ENCODE results near the gene RCBTB2. TPM values are rescaled to one million over a fixed set of nuclear protein-coding genes. Genes with fewer than 3 reads are reported as not detected.

The RCBTB2 gene
- total RNA-seq, 4 donors from 2014 or later = 1.7 to 9.1 (median 7.6) TPM

- Histone ChIP-seq H3K4me1 (no peaks in the 10 kb centered on the region), H3K36me3 (no peaks in the 10 kb centered on the region), H3K27me3 (no peaks in the 10 kb centered on the region), H3K9me3 (no peaks in the 10 kb centered on the region), H3K27ac (no peak overlapping the region), H3K4me3 (no peak overlapping the region)
- ATAC-seq = no peak
- TF ChIP-seq POLR2A (IDR thresholded peaks at IDR 0.05) = no peak
- TF ChIP-seq CTCF (IDR thresholded peaks at IDR 0.05 in 4 of 5, conservative IDR thresholded peaks at IDR 0.05 in 1 of 5) = no peak
- in situ Hi-C loops (cut with MboI; ENCODE audit: low sequenced_read_pairs in 4 of 4) (no loop called here), intact Hi-C loops (cut with DNase I; ENCODE audit: low total_unique reads) (no loop called here)
- no peak for DNase-seq
Observed at GRCh38 chr13:48559638-48560320, 26.9 kb upstream of the RCBTB2 start.

- DNase-seq (no peak), ATAC-seq (no peak)
- TF ChIP-seq POLR2A (IDR thresholded peaks at IDR 0.05) (no peak), CTCF (IDR thresholded peaks at IDR 0.05 in 4 of 5, conservative IDR thresholded peaks at IDR 0.05 in 1 of 5) (no peak)
- Histone ChIP-seq H3K9me3 (no peaks in the 10 kb centered on the region), H3K27me3 (no peaks in the 10 kb centered on the region), H3K27ac (no peak overlapping the region), H3K4me3 (no peak overlapping the region), H3K36me3 (no peaks in the 10 kb centered on the region), H3K4me1 (no peaks in the 10 kb centered on the region)
- in situ Hi-C loops (cut with MboI; ENCODE audit: low sequenced_read_pairs in 4 of 4) = no loop called here
- intact Hi-C loops (cut with DNase I; ENCODE audit: low total_unique reads) = no loop called here
Observed at GRCh38 chr13:48556817-48557216, 23.9 kb upstream of the RCBTB2 start.

GRCh38 chr13:48555441-48555840, 22.6 kb upstream of the RCBTB2 start:
- intact Hi-C loops (cut with DNase I; ENCODE audit: low total_unique reads) = no loop called here

GRCh38 chr13:48551329-48551728, 18.4 kb upstream of the RCBTB2 start:
- ATAC-seq = no peak
- in situ Hi-C loops (cut with MboI; ENCODE audit: low sequenced_read_pairs in 4 of 4) (no loop called here), intact Hi-C loops (cut with DNase I; ENCODE audit: low total_unique reads) (no loop called here)
- no peak for TF ChIP-seq CTCF (IDR thresholded peaks at IDR 0.05 in 4 of 5, conservative IDR thresholded peaks at IDR 0.05 in 1 of 5)
- DNase-seq = no peak
- Histone ChIP-seq H3K4me3 (no peak overlapping the region), H3K27me3 (no peaks in the 10 kb centered on the region), H3K4me1 (no peaks in the 10 kb centered on the region), H3K9me3 (peaks cover 0 to 5% (median 0%) of the 10 kb centered on the region in 3 donors), H3K27ac (no peak overlapping the region), H3K36me3 (no peaks in the 10 kb centered on the region)

More at GRCh38 chr13:48555441-48555840, 22.6 kb upstream of the RCBTB2 start:
- no peaks in the 10 kb centered on the region for H3K36me3 ChIP-seq
- in situ Hi-C loops (cut with MboI; ENCODE audit: low sequenced_read_pairs in 4 of 4) = no loop called here
- no peaks in the 10 kb centered on the region for H3K27me3 ChIP-seq
- peaks cover 0 to 5% (median 0%) of the 10 kb centered on the region in 3 donors for H3K9me3 ChIP-seq
- TF ChIP-seq CTCF (IDR thresholded peaks at IDR 0.05 in 4 of 5, conservative IDR thresholded peaks at IDR 0.05 in 1 of 5) (no peak), POLR2A (IDR thresholded peaks at IDR 0.05) (no peak)
- no peak overlapping the region for H3K27ac ChIP-seq
- no peaks in the 10 kb centered on the region for H3K4me1 ChIP-seq
- DNase-seq = no peak
- H3K4me3 ChIP-seq = no peak overlapping the region
- no peak for ATAC-seq

GRCh38 chr13:48549658-48550057, 16.8 kb upstream of the RCBTB2 start:
- intact Hi-C loops (cut with DNase I; ENCODE audit: low total_unique reads) = no loop called here
- TF ChIP-seq CTCF (IDR thresholded peaks at IDR 0.05 in 4 of 5, conservative IDR thresholded peaks at IDR 0.05 in 1 of 5) (no peak), POLR2A (IDR thresholded peaks at IDR 0.05) (no peak)
- in situ Hi-C loops (cut with MboI; ENCODE audit: low sequenced_read_pairs in 4 of 4) = no loop called here
- ATAC-seq (no peak), DNase-seq (no peak)
- Histone ChIP-seq H3K27me3 (no peaks in the 10 kb centered on the region), H3K4me1 (peaks cover 0 to 5% of the 10 kb centered on the region in 2 donors), H3K27ac (no peak overlapping the region), H3K9me3 (peaks cover 0 to 5% (median 0%) of the 10 kb centered on the region in 3 donors), H3K4me3 (no peak overlapping the region), H3K36me3 (no peaks in the 10 kb centered on the region)

All from gastrocnemius medialis (tissue), 4 donors.